Cerebellar cortex (tissue), 1 donor: ENCODE measurements around the gene LPP.

Source experiments
- DNase-seq: peaks from one replicate; pipeline ENCODE4 v3.0.0-alpha.2; 2015; ENCODE audit warnings: low spot score

Gene LPP

GRCh38 chr3:188472336-188472735 is 318.4 kb downstream of the LPP start:
- no peak for DNase-seq

DNA sequence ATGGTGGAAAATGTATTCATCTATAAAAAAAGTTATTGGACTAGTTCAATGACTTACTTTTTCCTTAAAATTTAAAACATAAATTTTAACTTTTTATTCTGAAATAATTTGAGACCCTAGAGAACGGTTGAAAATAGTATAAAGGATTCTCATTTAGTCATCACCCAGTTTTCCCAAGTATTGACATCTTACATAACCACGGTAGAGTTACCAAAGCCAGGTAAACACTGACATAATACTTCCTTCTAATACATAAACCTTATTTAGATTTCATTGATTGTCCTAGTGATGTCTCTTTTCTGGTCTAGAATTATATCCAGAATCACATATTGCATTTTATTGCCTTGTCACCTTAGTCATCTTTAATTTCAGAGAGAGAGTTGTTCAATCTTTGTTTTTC is 319.1 kb downstream of the LPP start:
- DNase-seq, result no peak

GRCh38 chr3:188473591-188474288 is 319.8 kb downstream of the LPP start:
- no peak for DNase-seq

GRCh38 chr3:188476935-188477334 is 323.0 kb downstream of the LPP start:
- DNase-seq, result no peak

DNA sequence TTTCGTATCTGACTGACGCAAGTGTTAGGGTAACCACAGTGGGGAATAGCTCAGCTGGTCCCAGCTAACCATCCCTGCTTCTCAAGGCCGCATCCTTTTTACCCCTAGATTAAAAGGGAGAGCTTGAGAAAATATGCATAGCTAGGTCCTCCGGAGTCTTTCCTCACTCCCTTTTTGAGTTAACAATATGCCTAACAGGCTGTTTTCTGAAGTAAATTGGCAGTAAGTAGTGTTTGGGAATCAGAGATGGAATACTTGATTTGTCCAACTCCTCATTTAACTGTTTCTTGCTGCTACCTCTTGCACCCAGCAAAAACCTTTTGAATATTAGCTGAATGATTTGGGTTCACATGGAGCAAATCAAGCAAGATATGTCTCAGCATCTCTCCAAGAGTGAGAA is 326.1 kb downstream of the LPP start:
- no peak for DNase-seq

DNA sequence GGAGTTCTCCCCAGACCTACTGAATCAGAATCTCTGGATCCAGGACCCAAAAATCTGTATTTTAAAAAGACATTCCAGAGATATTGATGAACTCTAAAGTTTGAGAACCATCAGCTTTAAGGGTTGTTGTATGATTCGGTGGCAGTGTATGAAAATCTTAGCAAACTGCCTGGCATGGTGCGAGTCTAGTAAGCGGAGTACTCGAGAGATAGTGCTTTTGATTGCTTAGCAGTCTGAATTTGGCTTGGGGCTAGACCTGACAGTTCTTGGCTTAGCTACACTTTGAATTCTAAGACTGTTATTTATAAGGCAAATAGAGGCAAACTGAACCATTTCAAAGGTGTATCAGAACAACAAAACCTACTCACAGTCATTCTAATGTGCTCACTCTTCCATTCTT is 329.0 kb downstream of the LPP start:
- DNase-seq, result no peak

GRCh38 chr3:188486126-188486525 is 332.2 kb downstream of the LPP start:
- no peak for DNase-seq

DNA sequence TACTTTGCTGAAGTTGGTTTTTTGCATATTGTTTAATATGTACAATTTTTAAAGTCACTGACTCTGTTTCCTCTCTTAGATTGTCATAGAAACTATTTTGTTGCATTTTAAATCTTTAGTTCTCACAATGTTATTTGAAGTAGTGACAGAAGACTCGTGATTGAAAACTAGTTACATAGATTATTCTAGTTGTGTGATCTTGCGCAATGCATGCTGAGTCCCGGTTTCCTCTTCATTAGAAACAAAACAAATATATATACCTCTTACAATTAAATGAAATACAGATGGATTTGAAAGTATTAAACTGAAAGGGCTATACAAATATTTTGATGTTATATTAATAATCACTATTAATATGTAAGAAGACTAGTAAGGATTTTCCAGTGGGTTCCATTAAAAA is 333.0 kb downstream of the LPP start:
- DNase-seq, result no peak

DNA sequence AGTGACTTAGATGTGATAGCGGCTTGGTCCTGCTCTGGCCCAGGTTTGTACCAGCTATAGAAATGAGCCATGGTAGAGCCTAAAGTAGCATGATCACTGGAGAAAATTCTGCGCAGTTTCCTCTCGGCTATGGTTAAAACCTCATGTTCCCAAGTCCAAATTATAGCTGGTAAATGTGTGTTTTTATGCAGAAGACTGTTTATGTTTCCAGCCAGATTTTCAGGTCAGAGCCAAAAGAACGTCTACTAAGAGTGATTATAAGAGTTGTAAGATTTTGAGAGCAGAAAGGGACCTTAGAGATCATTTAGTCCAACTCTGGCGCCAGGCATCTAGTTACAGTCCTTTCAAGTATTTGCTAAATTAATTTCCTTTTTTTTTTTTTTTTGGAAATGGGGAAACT is 333.7 kb downstream of the LPP start:
- no peak for DNase-seq

DNA sequence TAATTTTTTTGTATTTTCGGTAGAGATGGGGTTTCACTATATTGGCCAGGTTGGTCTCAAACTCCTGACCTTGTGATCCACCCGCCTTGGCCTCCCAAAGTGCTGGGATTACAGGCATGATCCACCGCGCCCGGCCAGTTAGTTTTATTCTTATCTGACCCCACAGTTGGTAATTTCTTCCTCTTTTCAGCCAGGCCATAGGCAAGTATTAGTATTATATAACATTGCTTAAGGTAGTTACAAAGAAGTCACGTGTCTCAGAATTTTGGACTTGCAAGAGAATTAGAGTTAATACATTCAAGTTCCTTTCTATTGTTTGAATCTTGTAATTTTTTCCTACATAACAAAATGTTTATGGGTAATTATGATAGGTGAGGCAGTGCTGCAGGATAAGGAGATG is 334.8 kb downstream of the LPP start:
- DNase-seq, result no peak

DNA sequence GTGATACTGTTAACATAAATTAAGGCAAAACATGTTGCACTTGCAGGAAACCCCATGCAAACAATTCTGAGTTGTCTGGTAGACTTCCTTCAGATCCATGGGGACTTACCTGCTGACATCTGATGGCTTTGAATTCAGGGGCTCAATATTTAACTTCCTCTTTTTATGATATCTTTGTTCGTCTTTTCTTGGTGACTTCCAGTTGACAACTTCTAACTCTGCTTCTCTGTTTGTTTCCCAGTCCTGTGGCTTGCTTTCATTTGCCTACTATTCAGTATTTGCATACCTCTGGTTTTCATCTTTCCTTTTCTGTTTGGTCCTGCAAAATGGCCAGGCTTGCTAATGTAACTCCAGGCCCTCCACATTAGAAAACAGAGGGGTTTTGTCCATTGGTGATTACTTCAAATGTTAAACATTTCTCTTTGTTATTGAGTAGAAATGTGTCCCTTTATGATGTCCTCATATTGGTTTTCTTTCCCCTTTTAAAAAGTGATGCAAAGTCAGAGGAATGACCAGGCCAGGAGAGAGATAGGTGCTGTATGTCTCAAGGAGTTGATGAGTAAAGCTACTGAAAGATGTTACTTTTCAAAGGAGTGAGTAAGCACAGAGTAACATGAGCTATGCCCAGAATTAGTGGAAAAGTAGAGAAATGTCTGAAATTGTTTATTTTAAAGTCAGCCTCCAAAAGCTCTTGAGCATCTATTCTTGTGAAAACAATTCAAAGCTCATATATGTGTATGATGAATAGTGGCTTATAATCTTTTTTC is 335.9 kb downstream of the LPP start:
- DNase-seq, result no peak

- DNase-seq, result no peak
Measured at GRCh38 chr3:188490416-188490815, 336.5 kb downstream of the LPP start.

DNA sequence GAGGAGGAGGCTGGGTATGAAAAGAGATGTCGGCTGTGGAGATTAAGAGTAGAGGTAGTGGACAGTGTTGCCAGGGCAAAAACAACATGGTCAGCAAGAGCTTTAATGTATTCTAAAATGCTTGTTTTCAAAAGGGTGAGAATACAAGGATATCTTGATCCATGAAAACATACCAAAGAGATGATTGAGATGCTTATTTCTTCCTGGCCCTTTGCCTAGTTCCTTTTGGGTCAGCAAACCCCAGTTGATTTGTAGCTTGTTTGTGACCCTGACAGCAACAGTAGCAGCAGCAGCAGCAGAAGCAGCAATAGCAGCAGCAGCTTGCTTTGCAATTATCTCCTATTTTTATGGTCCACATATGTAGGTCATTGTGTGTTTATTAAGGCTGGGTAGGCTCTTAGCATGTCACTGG is 337.3 kb downstream of the LPP start:
- peak; percentile 28 for DNase-seq

DNA sequence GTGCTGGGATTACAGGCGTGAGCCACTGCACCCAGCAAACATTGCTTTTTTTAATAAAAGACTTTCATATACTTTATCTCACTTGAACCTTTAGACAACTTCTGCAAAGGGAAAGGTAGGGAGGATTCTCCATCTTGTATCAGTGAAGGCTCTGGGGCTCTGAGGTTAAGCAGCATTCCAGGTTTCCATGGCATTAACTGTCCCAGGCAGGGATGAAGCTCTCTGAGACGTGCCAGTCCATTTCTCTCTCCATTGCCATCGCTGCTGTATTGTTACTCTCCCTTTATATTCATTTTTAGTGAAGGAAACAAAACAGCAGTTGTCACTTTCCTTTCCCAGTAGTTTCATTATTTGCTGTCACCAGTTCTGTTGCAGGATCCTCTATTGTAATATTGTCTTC is 342.4 kb downstream of the LPP start:
- DNase-seq, result no peak

DNA sequence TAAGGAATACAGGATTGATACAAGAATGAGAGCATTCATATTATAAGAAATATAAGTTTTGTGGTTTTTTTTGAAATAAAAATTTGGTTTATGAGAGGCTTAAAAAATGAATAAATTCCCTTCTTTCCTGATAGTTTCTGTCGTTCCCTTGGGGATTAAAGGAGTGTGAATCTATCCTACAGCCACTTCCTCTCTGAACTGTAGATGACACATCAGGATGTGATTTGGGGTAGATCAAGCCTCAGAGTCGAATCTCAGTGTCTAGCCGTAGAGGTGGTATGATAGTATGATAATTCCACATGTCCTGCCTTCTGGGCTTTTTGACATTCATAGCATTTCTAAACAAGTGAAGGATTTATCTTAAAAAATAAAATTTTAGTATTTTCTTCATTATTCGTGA is 343.1 kb downstream of the LPP start:
- DNase-seq, result no peak

DNA sequence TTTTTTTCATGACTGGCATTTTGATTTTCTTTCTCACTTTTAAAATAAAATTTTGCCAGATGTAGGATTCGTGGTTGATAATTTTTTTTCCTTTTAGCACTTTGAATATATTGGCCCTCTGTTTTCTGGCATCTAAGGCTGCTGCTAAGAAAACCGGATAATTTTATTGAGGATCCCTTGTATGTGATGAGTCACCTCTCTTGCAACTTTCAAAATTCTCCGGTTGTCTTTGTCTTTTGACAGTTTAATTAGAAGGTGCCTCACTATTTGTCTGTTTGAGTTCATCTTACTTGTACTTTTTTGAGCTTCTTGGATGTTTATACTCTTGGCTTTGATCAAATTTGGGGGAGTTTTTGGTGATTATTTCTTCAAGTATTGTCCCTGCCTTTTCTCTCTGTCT is 349.7 kb downstream of the LPP start:
- no peak for DNase-seq

GRCh38 chr3:188505151-188505550 is 351.2 kb downstream of the LPP start:
- no peak for DNase-seq

DNA sequence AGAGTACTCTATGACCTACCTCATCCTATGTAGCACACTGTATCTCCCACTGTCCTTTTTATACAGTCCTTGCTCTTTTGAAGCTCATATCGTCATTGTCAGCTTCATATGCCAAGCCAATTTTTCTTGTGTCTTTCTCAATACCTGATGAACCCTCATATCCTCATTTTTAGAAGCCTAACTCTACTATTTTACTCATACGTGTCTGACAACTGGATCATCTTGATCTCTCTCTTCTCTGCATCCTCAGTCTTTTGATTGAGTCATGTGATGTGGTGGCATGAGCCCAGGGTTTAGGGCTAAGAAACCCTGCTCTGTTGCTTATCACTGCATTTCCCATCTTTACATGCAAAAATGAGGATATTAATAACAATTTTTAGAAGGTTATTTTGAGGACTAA is 352.0 kb downstream of the LPP start:
- no peak for DNase-seq

GRCh38 chr3:188506446-188506845 is 352.5 kb downstream of the LPP start:
- no peak for DNase-seq

- DNase-seq, result no peak
Measured at GRCh38 chr3:188507244-188507720, 353.3 kb downstream of the LPP start.

- DNase-seq, result no peak
Measured at GRCh38 chr3:188508454-188508853, 354.5 kb downstream of the LPP start.

DNA sequence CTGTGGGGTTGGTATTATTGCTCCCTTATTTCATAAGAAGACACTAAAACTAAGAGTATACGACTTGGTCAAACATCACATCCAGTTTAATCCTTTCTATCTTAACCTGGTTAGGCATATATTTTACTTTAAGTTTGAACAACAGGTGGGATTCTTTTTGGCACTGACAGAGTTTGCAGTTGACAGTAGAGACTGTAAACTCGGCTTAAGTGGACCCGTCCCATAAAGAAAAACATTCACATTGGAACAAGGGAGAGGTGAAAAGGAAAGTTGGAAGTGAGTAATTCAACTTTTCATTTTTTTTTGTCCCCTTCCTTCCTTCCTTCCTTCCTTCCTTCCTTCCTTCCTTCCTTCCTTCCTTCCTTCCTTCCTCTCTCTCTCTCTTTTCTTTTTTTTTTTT is 355.4 kb downstream of the LPP start:
- no peak for DNase-seq

GRCh38 chr3:188510366-188510765 is 356.4 kb downstream of the LPP start:
- no peak for DNase-seq
